ENCODE measurements around the gene SUSD6.

DNA sequence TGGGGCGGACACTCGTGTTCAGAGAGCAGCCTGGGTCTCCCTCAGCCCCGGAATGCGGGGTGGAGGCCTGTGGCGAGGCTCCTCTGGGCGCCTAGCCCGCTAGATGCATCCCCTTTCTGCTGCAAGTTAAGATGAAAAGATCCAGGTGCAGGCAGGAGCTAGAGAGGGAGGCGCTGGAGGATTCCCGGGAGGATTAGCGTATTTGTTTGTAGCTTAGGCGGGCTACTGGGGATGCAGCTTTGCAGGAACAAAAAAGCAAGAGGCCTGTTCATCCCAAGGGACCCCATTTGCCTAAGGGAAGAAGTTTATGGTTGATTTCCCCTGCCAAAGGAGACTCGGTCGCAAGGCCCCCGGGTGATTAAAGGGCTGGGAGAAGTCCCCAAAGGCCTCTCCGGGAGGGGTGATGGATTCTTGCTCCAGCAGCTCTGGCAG is 37.5 kb upstream of the SUSD6 start:
- TF ChIP-seq, protein P1, sequence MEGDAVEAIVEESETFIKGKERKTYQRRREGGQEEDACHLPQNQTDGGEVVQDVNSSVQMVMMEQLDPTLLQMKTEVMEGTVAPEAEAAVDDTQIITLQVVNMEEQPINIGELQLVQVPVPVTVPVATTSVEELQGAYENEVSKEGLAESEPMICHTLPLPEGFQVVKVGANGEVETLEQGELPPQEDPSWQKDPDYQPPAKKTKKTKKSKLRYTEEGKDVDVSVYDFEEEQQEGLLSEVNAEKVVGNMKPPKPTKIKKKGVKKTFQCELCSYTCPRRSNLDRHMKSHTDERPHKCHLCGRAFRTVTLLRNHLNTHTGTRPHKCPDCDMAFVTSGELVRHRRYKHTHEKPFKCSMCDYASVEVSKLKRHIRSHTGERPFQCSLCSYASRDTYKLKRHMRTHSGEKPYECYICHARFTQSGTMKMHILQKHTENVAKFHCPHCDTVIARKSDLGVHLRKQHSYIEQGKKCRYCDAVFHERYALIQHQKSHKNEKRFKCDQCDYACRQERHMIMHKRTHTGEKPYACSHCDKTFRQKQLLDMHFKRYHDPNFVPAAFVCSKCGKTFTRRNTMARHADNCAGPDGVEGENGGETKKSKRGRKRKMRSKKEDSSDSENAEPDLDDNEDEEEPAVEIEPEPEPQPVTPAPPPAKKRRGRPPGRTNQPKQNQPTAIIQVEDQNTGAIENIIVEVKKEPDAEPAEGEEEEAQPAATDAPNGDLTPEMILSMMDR (conservative IDR thresholded peaks at IDR 0.05; ENCODE audit: low read depth in 2 of 2), result no peak
- TF ChIP-seq POLR2AphosphoS5 (IDR thresholded peaks at IDR 0.05; ENCODE audit: low read depth) (no peak), EZH2 (IDR thresholded peaks at IDR 0.05; ENCODE audit: low read depth, unreplicated experiment) (no peak), EZH2phosphoT487 (IDR thresholded peaks at IDR 0.05; ENCODE audit: unreplicated experiment) (no peak), CREB1 (CRISPR knock-in tag; IDR thresholded peaks at IDR 0.05; ENCODE audit: low read depth) (no peak)
- TF ChIP-seq, protein P2, sequence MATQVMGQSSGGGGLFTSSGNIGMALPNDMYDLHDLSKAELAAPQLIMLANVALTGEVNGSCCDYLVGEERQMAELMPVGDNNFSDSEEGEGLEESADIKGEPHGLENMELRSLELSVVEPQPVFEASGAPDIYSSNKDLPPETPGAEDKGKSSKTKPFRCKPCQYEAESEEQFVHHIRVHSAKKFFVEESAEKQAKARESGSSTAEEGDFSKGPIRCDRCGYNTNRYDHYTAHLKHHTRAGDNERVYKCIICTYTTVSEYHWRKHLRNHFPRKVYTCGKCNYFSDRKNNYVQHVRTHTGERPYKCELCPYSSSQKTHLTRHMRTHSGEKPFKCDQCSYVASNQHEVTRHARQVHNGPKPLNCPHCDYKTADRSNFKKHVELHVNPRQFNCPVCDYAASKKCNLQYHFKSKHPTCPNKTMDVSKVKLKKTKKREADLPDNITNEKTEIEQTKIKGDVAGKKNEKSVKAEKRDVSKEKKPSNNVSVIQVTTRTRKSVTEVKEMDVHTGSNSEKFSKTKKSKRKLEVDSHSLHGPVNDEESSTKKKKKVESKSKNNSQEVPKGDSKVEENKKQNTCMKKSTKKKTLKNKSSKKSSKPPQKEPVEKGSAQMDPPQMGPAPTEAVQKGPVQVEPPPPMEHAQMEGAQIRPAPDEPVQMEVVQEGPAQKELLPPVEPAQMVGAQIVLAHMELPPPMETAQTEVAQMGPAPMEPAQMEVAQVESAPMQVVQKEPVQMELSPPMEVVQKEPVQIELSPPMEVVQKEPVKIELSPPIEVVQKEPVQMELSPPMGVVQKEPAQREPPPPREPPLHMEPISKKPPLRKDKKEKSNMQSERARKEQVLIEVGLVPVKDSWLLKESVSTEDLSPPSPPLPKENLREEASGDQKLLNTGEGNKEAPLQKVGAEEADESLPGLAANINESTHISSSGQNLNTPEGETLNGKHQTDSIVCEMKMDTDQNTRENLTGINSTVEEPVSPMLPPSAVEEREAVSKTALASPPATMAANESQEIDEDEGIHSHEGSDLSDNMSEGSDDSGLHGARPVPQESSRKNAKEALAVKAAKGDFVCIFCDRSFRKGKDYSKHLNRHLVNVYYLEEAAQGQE (IDR thresholded peaks at IDR 0.05; ENCODE audit: unreplicated experiment), result no peak

All from GM23338 (cell line).